ENCODE measurements around the gene MARK2. TPM values are rescaled to one million over a fixed set of nuclear protein-coding genes. Genes with fewer than 3 reads are reported as not detected.

Gene MARK2
- polyA plus RNA-seq, 3 donors: 32.4 to 55.7 (median 33.3) TPM

DNA sequence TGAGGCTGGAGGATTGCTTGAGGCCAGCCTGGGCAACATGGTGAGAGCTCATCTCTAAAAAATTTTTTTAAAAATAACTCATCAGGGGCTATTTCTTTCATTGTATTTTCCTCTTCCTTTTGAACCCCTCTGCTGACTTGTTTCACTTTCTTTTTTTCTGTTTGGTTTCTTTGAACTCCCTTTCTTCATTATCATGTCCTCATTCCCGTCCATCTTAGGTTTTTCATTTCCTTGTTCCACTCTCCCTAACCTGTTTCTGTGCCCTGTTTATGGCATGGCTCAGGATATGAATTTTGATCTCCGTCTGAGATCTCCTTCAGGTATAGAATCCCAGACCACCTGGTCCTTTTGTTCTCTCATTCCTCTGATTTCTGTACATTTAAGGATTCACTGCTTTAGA lies 12.5 kb downstream of the MARK2 start:
- no peaks in the 10 kb centered on the region for H3K9me3 ChIP-seq (replicated peaks in 1 of 2; ENCODE audit: control insufficient read depth in 1 of 2, insufficient read depth in 1 of 2, low read length in 2 of 2)
- H3K4me1 ChIP-seq (ENCODE audit: control insufficient read depth in 1 of 2, insufficient read depth in 2 of 2, low read length in 2 of 2): peaks cover 23 to 40% of the 10 kb centered on the region in 2 donors
- peaks cover 98% of the 10 kb centered on the region for H4K20me1 ChIP-seq (ENCODE audit: insufficient read depth, low read length)
- H3K36me3 ChIP-seq (replicated peaks in 1 of 2; ENCODE audit: control insufficient read depth in 1 of 2, insufficient read depth in 2 of 2, low read length in 2 of 2): peaks cover 12 to 41% of the 10 kb centered on the region in 2 donors
- 17% methylated on average over 2 of the region's 2 CpGs for WGBS (ENCODE audit: insufficient coverage)
- H3K79me2 ChIP-seq (ENCODE audit: insufficient read depth, low read length): peaks cover 100% of the 10 kb centered on the region
- peak overlapping the region; percentile 50 to 90 (median 86) for H3K27ac Mint-ChIP-seq
- TF ChIP-seq, protein P1, sequence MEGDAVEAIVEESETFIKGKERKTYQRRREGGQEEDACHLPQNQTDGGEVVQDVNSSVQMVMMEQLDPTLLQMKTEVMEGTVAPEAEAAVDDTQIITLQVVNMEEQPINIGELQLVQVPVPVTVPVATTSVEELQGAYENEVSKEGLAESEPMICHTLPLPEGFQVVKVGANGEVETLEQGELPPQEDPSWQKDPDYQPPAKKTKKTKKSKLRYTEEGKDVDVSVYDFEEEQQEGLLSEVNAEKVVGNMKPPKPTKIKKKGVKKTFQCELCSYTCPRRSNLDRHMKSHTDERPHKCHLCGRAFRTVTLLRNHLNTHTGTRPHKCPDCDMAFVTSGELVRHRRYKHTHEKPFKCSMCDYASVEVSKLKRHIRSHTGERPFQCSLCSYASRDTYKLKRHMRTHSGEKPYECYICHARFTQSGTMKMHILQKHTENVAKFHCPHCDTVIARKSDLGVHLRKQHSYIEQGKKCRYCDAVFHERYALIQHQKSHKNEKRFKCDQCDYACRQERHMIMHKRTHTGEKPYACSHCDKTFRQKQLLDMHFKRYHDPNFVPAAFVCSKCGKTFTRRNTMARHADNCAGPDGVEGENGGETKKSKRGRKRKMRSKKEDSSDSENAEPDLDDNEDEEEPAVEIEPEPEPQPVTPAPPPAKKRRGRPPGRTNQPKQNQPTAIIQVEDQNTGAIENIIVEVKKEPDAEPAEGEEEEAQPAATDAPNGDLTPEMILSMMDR (IDR thresholded peaks at IDR 0.05): no peak
- H3K36me3 Mint-ChIP-seq: peaks cover 36 to 69% of the 10 kb centered on the region in 2 donors
- H3K4me1 Mint-ChIP-seq: peaks cover 63% of the 10 kb centered on the region
- no peaks in the 10 kb centered on the region for H3K27me3 ChIP-seq (ENCODE audit: control insufficient read depth in 2 of 2, insufficient read depth in 2 of 2, low read length in 2 of 2)
- H3K4me2 ChIP-seq (replicated peaks; ENCODE audit: extremely low read depth, low read length, poor library complexity, severe bottlenecking): peak overlapping the region; percentile 13
- no peak overlapping the region for H3K4me3 ChIP-seq (replicated peaks in 1 of 3; ENCODE audit: low read depth in 2 of 3, low read length in 3 of 3)
- no peak overlapping the region for H2AFZ ChIP-seq (ENCODE audit: insufficient read depth, low read depth, low read length, poor library complexity, severe bottlenecking)
- peak overlapping the region; percentile 2 for H3K9ac ChIP-seq (ENCODE audit: insufficient read depth, low read length, poor library complexity, severe bottlenecking)
- H3K27me3 Mint-ChIP-seq (ENCODE audit: low read depth in 3 of 3): no peaks in the 10 kb centered on the region
- H3K9me3 Mint-ChIP-seq: peaks cover 0 to 2% (median 0%) of the 10 kb centered on the region in 7 donors
- peak overlapping the region; percentile 21 to 40 for H3K4me3 Mint-ChIP-seq
- H3K27ac ChIP-seq (ENCODE audit: low read depth in 1 of 2, low read length in 2 of 2): peak overlapping the region; percentile 1 to 60
- DNase-seq: no peak
- intact Hi-C loops (cut with micrococcal nuclease): no loop called here

DNA sequence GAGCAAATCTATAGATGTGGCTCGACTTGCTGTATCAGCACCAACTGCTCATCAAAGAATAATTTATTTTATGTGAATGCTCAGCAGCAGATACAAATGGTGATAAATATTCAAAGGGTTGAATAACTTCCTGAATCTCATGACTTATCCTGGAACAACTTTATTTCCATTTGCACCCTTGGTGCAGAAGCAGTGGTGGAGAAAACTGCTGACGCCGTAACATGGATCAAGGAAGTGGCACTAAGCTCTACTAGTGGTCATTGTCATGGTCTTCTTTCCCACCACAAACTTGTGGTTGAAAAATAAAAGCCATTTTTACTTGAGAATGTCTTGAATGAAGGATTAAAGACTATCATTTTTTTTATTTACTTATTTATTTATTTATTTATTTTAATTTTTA lies 14.6 kb downstream of the MARK2 start:
- Mint-ChIP-seq H3K4me1 (peaks cover 63% of the 10 kb centered on the region), H3K27ac (peak overlapping the region in 1 of 7 donors; percentile 12), H3K36me3 (peaks cover 24 to 59% of the 10 kb centered on the region in 2 donors), H3K4me3 (no peak overlapping the region), H3K27me3 (ENCODE audit: low read depth in 3 of 3) (no peaks in the 10 kb centered on the region), H3K9me3 (peaks cover 0 to 2% (median 0%) of the 10 kb centered on the region in 7 donors)
- intact Hi-C loops (cut with micrococcal nuclease): no loop called here
- peaks cover 100% of the 10 kb centered on the region for H3K79me2 ChIP-seq (ENCODE audit: insufficient read depth, low read length)
- H3K27me3 ChIP-seq (ENCODE audit: control insufficient read depth in 2 of 2, insufficient read depth in 2 of 2, low read length in 2 of 2): no peaks in the 10 kb centered on the region
- no peak overlapping the region for H2AFZ ChIP-seq (ENCODE audit: insufficient read depth, low read depth, low read length, poor library complexity, severe bottlenecking)
- no peak for DNase-seq
- peaks cover 39 to 61% of the 10 kb centered on the region in 2 donors for H3K4me1 ChIP-seq (ENCODE audit: control insufficient read depth in 1 of 2, insufficient read depth in 2 of 2, low read length in 2 of 2)
- no peak overlapping the region for H3K4me2 ChIP-seq (replicated peaks; ENCODE audit: extremely low read depth, low read length, poor library complexity, severe bottlenecking)
- no peak overlapping the region for H3K4me3 ChIP-seq (replicated peaks in 1 of 3; ENCODE audit: low read depth in 2 of 3, low read length in 3 of 3)
- TF ChIP-seq, protein P1 (IDR thresholded peaks at IDR 0.05): no peak
- no peak overlapping the region for H3K9ac ChIP-seq (ENCODE audit: insufficient read depth, low read length, poor library complexity, severe bottlenecking)
- H3K9me3 ChIP-seq (replicated peaks in 1 of 2; ENCODE audit: control insufficient read depth in 1 of 2, insufficient read depth in 1 of 2, low read length in 2 of 2): no peaks in the 10 kb centered on the region
- no peak overlapping the region for H3K27ac ChIP-seq (ENCODE audit: low read depth in 1 of 2, low read length in 2 of 2)
- H3K36me3 ChIP-seq (replicated peaks in 1 of 2; ENCODE audit: control insufficient read depth in 1 of 2, insufficient read depth in 2 of 2, low read length in 2 of 2): peaks cover 9 to 29% of the 10 kb centered on the region in 2 donors
- peaks cover 83% of the 10 kb centered on the region for H4K20me1 ChIP-seq (ENCODE audit: insufficient read depth, low read length)
- no CpG with 5 or more reads among the region's 3 CpGs for WGBS (ENCODE audit: insufficient coverage)

Data from CD14-positive monocyte (primary cell).